Stimulated activated CD8-positive, alpha-beta memory T cell treated with anti-CD3 and anti-CD28 coated beads, Interleukin-15, amount 100 ng/mL, for 48 hours (primary cell): Measurements from ENCODE around the gene AURKAIP1.

ENCODE experiments used
- DNase-seq, 2 donors: peaks; one replicate each; pipeline ENCODE4 v3.0.0-alpha.2; 2020; ENCODE audit warnings: low read depth in 2 of 2

The AURKAIP1 gene

GRCh38 chr1:1361233-1361981 lies 13.6 kb downstream of the AURKAIP1 start:
- no peak for DNase-seq

GRCh38 chr1:1360506-1361169 lies 14.4 kb downstream of the AURKAIP1 start:
- no peak for DNase-seq

GRCh38 chr1:1359664-1360468 lies 15.1 kb downstream of the AURKAIP1 start:
- DNase-seq: no peak

GRCh38 chr1:1359308-1359663 lies 15.7 kb downstream of the AURKAIP1 start:
- no peak for DNase-seq

GRCh38 chr1:1358433-1359271 lies 16.4 kb downstream of the AURKAIP1 start, which contains the start of gene MXRA8:
MXRA8 (minus strand) TSS chr1:1358555; CDS start chr1:1358504, 51 bp downstream.
- no peak for DNase-seq

GRCh38 chr1:1357871-1358432 lies 17.1 kb downstream of the AURKAIP1 start:
- no peak for DNase-seq

- DNase-seq: no peak
These were observed 18.1 kb downstream of the AURKAIP1 start for GRCh38 chr1:1356796-1357401.

GRCh38 chr1:1356166-1356795 lies 18.7 kb downstream of the AURKAIP1 start:
- DNase-seq: no peak

GRCh38 chr1:1355416-1355815 lies 19.6 kb downstream of the AURKAIP1 start:
- DNase-seq: no peak

- DNase-seq: no peak
These were observed 20.4 kb downstream of the AURKAIP1 start for GRCh38 chr1:1354271-1355247.

GRCh38 chr1:1353389-1354151 lies 21.4 kb downstream of the AURKAIP1 start:
- no peak for DNase-seq

- DNase-seq: no peak
These were observed 22.1 kb downstream of the AURKAIP1 start for GRCh38 chr1:1352786-1353388.

- no peak for DNase-seq
These were observed 23.2 kb downstream of the AURKAIP1 start for GRCh38 chr1:1351511-1352427.

GRCh38 chr1:1349256-1350012 lies 25.6 kb downstream of the AURKAIP1 start, which contains the start of gene DVL1:
DVL1 (minus strand) TSS chr1:1349418; CDS start chr1:1349065, 353 bp downstream.
- DNase-seq: peak; percentile 36 to 53

GRCh38 chr1:1348420-1349255 lies 26.4 kb downstream of the AURKAIP1 start:
- DNase-seq: no peak
